HG02870 (cell line): ENCODE measurements around the gene TIMP4.

ENCODE experiments used
- ATAC-seq: cut with Tn5 transposase; IDR thresholded peaks from one replicate; pipeline ENCODE4 v1.9.1; 2021; ENCODE audit warnings: mild to moderate bottlenecking, moderate library complexity; ENCODE audit not compliant: unreplicated experiment

TIMP4 gene

GRCh38 chr3:12186046-12186445, 27.3 kb upstream of the TIMP4 start:
- no peak for ATAC-seq

GRCh38 chr3:12185172-12185710, 26.5 kb upstream of the TIMP4 start:
- no peak for ATAC-seq

GRCh38 chr3:12184541-12184940, 25.8 kb upstream of the TIMP4 start:
- ATAC-seq = no peak

GRCh38 chr3:12182687-12183441, 24.2 kb upstream of the TIMP4 start:
- no peak for ATAC-seq

- no peak for ATAC-seq
These were observed 23.1 kb upstream of the TIMP4 start for GRCh38 chr3:12181806-12182205.

- no peak for ATAC-seq
These were observed 22.6 kb upstream of the TIMP4 start for GRCh38 chr3:12181301-12181700.

- no peak for ATAC-seq
These were observed 21.9 kb upstream of the TIMP4 start for GRCh38 chr3:12180631-12181030.

GRCh38 chr3:12180218-12180617, 21.5 kb upstream of the TIMP4 start:
- ATAC-seq = no peak

- ATAC-seq = no peak
These were observed 20.7 kb upstream of the TIMP4 start for GRCh38 chr3:12179441-12179840.

- ATAC-seq = no peak
These were observed 19.5 kb upstream of the TIMP4 start for GRCh38 chr3:12178091-12178820.

- no peak for ATAC-seq
These were observed 18.4 kb upstream of the TIMP4 start for GRCh38 chr3:12177126-12177525.

GRCh38 chr3:12175844-12176453, 17.2 kb upstream of the TIMP4 start:
- ATAC-seq = peak; percentile 67

- ATAC-seq = no peak
These were observed 16.5 kb upstream of the TIMP4 start for GRCh38 chr3:12175137-12175593.

GRCh38 chr3:12170207-12170606, 11.5 kb upstream of the TIMP4 start:
- no peak for ATAC-seq

GRCh38 chr3:12165909-12166308, 7.2 kb upstream of the TIMP4 start:
- ATAC-seq = no peak

- ATAC-seq = no peak
These were observed 502 bp upstream of the TIMP4 start for GRCh38 chr3:12159227-12159601.

GRCh38 chr3:12157026-12157425, 1.7 kb downstream of the TIMP4 start:
- ATAC-seq = no peak

GRCh38 chr3:12155828-12156227, 2.9 kb downstream of the TIMP4 start:
- no peak for ATAC-seq

GRCh38 chr3:12155264-12155663, 3.4 kb downstream of the TIMP4 start:
- no peak for ATAC-seq

- ATAC-seq = no peak
These were observed 4.6 kb downstream of the TIMP4 start for GRCh38 chr3:12154151-12154550.

GRCh38 chr3:12150112-12150511, 8.6 kb downstream of the TIMP4 start:
- no peak for ATAC-seq

GRCh38 chr3:12149029-12149428, 9.7 kb downstream of the TIMP4 start:
- ATAC-seq = no peak
